AG09319 (cell line): Measurements from ENCODE around the gene FMN1.

Experiments used
- DNase-seq: peaks from one replicate; pipeline ENCODE4 v3.0.0-alpha.2; 2010; ENCODE audit warnings: low read depth; ENCODE audit errors: extremely low read depth
- TF ChIP-seq, protein P1 (sequence below): IDR thresholded peaks from 2 replicates; pipeline ENCODE4 v1.5.1; 2011; ENCODE audit warnings: low read depth, mild to moderate bottlenecking, inconsistent platforms, low read length, moderate library complexity

The FMN1 gene

DNA sequence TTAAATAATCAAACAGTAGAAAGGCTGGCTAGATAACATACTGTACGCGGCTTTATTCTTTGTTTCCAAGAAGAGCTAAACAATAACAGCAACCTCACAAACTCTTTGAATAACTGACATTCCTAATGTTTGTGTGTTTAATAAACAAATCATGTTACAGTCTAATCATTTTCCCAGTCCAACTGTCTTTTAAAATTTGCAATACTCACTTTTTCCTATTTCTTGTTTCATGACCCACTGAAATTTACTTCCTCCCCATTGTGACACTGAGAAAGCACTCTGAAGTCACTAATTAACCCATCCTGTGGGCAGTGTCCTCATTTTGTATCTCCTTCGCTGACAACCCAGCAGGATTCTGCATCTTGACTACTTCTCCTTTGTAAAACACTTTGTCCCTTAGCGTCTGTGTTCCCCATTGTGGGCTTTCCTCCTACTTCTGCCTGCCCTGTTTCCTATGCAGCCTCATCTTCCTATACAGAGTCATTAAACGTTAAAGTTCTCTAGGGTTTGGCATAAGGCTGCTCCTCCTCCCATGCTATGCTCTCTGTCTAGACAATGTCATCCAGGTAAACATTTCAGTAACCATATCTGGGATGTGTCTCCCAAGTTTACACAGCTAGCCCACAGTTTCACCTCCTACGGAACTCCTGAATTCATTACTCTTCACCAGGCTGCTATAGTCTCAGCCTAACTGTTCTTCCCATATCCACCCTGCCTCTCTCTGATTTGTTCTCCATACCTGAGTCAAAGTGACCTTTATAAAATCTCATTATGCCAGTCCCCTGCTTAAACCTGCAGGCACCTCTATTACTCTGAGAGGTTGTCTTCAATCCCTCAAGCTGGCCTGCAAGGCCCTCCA, 327.8 kb downstream of the FMN1 start:
- no peak for DNase-seq
- TF ChIP-seq, protein P1, sequence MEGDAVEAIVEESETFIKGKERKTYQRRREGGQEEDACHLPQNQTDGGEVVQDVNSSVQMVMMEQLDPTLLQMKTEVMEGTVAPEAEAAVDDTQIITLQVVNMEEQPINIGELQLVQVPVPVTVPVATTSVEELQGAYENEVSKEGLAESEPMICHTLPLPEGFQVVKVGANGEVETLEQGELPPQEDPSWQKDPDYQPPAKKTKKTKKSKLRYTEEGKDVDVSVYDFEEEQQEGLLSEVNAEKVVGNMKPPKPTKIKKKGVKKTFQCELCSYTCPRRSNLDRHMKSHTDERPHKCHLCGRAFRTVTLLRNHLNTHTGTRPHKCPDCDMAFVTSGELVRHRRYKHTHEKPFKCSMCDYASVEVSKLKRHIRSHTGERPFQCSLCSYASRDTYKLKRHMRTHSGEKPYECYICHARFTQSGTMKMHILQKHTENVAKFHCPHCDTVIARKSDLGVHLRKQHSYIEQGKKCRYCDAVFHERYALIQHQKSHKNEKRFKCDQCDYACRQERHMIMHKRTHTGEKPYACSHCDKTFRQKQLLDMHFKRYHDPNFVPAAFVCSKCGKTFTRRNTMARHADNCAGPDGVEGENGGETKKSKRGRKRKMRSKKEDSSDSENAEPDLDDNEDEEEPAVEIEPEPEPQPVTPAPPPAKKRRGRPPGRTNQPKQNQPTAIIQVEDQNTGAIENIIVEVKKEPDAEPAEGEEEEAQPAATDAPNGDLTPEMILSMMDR: no peak

DNA sequence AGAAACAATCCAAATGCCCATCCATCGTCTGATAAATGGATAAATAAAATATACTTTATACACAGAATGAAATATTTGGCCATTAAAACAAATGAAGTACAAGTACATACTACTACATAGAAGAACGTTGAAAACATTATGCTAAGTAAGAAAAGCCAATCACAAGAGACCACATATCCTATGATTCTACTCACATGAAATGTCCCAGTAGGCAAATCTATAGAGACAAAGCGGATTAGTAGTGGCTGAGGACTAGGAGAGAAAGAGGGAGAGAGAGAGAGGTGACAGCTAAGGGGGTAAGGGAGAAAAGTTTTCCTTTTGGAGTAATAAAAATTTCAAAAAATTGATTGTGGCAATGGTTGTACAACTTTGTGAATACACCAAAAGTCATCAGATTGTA, 329.7 kb downstream of the FMN1 start:
- TF ChIP-seq, protein P1: no peak

DNA sequence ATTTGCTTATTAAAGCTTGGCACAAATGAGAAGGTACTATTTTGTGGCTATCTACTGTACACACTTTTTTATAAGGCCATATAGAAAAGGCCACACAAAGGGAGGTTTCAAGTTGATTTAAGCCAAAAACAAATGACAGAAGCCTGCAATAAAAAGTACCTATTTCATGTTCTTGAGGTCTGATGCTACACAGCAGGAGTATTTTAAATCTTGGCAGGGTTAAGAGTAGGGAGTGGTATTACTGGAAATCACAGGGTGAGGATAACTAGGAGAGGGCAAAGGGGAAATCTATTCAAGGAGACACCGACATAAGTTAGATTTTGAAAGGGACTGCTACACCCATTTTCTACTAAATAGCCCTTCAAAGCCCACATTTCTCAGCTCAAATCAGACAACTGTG, 330.5 kb downstream of the FMN1 start:
- TF ChIP-seq, protein P1: no peak
- DNase-seq: no peak

More for the DNA sequence above, 329.7 kb downstream of the FMN1 start:
- no peak for DNase-seq

DNA sequence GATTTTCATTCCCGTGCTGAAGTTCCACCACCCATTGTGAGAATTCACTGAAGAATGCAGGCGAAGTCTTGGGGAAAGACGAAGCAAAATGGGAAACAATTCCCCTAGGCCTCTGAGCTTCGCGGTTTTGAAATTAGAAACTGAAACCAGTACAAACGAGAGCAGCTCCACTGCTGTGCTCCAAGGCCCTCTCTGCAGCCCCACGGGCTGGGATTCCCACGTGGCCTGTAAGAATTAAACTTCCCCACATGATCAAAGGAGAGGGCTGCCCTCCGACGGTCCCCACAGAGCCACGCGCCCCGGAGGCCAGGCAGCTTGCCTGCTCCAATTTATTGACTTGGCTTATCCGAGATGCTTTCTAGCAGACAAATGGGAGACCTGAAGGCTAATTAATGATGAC, 332.8 kb downstream of the FMN1 start:
- peak; percentile 93 for DNase-seq
- TF ChIP-seq, protein P1: no peak

DNA sequence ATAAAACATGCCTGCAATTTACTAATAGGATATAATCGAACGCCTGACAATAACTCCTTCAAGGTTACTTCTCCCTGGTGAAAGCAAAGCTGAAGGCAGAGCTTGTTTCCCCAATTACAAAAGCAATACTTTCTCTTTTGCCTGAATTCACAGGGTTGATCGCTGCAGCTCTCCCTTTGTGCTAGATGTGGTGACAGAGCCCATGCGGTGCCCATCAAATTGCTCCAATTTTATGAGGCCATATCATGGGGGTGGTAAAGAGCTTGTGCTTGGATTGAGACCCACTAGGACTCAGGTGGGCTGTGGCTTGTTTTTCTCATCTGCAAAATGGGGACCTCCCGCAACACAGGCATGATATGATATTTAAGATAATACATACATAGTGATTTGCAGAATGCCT, 333.3 kb downstream of the FMN1 start:
- TF ChIP-seq, protein P1: no peak
- no peak for DNase-seq

DNA sequence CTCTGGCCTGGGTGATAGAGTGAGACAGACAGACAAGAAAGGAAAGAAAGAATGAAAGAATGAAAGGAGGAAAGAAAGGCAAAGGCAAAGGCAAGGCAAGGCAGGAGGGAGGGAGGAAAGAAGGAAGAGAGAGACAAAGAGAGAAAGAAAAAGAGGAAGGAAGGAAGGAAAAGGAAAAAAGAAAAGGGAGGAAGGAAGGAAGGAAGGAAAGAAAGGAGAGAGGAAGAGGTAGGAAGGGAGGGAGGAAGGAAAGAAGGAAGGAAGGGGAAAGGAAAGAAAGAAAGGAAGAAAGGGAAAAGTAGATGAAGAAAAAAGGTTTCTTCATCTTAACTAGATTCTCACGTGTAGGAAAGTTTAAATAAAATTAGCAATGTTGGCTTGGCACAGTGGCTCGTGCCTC, 334.5 kb downstream of the FMN1 start:
- TF ChIP-seq, protein P1: no peak
- no peak for DNase-seq

DNA sequence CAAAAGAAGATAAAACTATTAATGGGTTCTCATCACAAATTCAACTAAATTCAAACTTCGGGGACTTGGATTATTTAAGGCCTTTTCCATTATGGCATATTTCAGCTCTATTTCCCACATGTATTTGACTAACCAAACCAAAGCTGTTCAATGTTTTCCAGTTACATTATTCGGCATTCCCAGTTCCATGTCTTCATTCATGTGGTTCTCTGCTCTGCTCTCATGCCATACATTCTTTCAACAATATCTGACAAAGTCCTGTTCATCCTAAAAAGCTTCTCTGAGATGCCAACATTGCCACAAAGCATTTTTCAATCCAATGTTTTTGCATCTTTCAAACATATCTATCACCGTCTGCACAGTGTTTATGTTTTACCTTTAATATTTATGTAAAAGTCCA, 335.3 kb downstream of the FMN1 start:
- TF ChIP-seq, protein P1: no peak
- DNase-seq: no peak
